ENCODE data around the gene TTC9B.
A peak's percentile ranks its signal among the peaks of the same experiment; 100 is the strongest.

The TTC9B gene

GRCh38 chr19:40191836-40192646 is 26.1 kb downstream of the TTC9B start:
- no peak for TF ChIP-seq GABPA (IDR thresholded peaks at IDR 0.05; ENCODE audit: low read depth)
- DNase-seq (ENCODE audit: low read depth in 1 of 2, low spot score in 1 of 2), result peak in 1 of 2 experiments; percentile 24
- H3K27ac ChIP-seq (replicated peaks), result no peak overlapping the region

GRCh38 chr19:40190891-40191835 is 27.0 kb downstream of the TTC9B start, which contains the start of gene MAP3K10:
Gene MAP3K10, plus strand, starts transcription at chr19:40191426. Its CDS starts 606 bp downstream, at chr19:40192032.
- Histone ChIP-seq H3K27ac (replicated peaks) (no peak within 1 kb of the TSS), H3K4me3 (replicated peaks; ENCODE audit: insufficient read depth, low read length) (peak within 1 kb of the TSS; percentile 94), H3K27me3 (ENCODE audit: insufficient read depth, poor library complexity, severe bottlenecking) (no peaks in the 10 kb centered on the region)
- no peak for TF ChIP-seq SPI1 (IDR thresholded peaks at IDR 0.05; ENCODE audit: borderline replicate concordance, low read depth)
- peak; percentile 20 to 38 for DNase-seq (ENCODE audit: low read depth in 1 of 2, low spot score in 1 of 2)

More at GRCh38 chr19:40191836-40192646, 26.1 kb downstream of the TTC9B start:
- Histone ChIP-seq H3K27me3 (ENCODE audit: insufficient read depth, poor library complexity, severe bottlenecking) (no peaks in the 10 kb centered on the region), H3K4me3 (replicated peaks; ENCODE audit: insufficient read depth, low read length) (peak overlapping the region; percentile 94)

DNA sequence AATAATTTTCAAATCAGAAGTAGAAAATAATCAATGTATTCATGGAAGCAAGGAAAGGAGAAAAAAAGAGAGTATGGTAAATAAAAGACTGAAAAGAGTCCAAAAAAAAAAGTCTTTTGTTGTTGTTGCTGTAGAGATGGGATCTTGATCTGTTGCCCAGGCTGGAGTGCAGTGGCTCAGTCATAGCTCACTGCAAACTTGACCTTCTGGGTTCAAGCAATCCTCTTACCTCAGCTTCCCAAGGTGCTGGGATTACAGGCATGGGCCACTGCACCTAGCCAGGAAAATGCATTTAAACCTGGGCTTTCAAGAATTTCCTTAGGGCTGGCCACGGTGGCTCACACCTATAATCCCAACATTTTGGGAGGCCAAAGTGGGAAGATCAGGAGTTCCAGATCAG is 33.9 kb downstream of the TTC9B start:
- H3K27ac ChIP-seq (replicated peaks), result no peak overlapping the region
- no peak for DNase-seq (ENCODE audit: low read depth in 1 of 2, low spot score in 1 of 2)
- TF ChIP-seq POLR2AphosphoS5 (IDR thresholded peaks at IDR 0.05; ENCODE audit: low read depth), result no peak
- TF ChIP-seq, protein P1, sequence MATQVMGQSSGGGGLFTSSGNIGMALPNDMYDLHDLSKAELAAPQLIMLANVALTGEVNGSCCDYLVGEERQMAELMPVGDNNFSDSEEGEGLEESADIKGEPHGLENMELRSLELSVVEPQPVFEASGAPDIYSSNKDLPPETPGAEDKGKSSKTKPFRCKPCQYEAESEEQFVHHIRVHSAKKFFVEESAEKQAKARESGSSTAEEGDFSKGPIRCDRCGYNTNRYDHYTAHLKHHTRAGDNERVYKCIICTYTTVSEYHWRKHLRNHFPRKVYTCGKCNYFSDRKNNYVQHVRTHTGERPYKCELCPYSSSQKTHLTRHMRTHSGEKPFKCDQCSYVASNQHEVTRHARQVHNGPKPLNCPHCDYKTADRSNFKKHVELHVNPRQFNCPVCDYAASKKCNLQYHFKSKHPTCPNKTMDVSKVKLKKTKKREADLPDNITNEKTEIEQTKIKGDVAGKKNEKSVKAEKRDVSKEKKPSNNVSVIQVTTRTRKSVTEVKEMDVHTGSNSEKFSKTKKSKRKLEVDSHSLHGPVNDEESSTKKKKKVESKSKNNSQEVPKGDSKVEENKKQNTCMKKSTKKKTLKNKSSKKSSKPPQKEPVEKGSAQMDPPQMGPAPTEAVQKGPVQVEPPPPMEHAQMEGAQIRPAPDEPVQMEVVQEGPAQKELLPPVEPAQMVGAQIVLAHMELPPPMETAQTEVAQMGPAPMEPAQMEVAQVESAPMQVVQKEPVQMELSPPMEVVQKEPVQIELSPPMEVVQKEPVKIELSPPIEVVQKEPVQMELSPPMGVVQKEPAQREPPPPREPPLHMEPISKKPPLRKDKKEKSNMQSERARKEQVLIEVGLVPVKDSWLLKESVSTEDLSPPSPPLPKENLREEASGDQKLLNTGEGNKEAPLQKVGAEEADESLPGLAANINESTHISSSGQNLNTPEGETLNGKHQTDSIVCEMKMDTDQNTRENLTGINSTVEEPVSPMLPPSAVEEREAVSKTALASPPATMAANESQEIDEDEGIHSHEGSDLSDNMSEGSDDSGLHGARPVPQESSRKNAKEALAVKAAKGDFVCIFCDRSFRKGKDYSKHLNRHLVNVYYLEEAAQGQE (IDR thresholded peaks at IDR 0.05; ENCODE audit: insufficient replicate concordance, low read depth), result no peak
- no peak for TF ChIP-seq SPI1 (IDR thresholded peaks at IDR 0.05; ENCODE audit: borderline replicate concordance, low read depth)
- no peak for TF ChIP-seq GABPA (IDR thresholded peaks at IDR 0.05; ENCODE audit: low read depth)
- TF ChIP-seq, protein P2, sequence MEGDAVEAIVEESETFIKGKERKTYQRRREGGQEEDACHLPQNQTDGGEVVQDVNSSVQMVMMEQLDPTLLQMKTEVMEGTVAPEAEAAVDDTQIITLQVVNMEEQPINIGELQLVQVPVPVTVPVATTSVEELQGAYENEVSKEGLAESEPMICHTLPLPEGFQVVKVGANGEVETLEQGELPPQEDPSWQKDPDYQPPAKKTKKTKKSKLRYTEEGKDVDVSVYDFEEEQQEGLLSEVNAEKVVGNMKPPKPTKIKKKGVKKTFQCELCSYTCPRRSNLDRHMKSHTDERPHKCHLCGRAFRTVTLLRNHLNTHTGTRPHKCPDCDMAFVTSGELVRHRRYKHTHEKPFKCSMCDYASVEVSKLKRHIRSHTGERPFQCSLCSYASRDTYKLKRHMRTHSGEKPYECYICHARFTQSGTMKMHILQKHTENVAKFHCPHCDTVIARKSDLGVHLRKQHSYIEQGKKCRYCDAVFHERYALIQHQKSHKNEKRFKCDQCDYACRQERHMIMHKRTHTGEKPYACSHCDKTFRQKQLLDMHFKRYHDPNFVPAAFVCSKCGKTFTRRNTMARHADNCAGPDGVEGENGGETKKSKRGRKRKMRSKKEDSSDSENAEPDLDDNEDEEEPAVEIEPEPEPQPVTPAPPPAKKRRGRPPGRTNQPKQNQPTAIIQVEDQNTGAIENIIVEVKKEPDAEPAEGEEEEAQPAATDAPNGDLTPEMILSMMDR (IDR thresholded peaks at IDR 0.05; ENCODE audit: insufficient read depth, low read length), result no peak

GRCh38 chr19:40178756-40179155 is 39.4 kb downstream of the TTC9B start:
- no peak overlapping the region for H3K27ac ChIP-seq (replicated peaks)
- no peak for DNase-seq (ENCODE audit: low read depth in 1 of 2, low spot score in 1 of 2)
- no peak for TF ChIP-seq SPI1 (IDR thresholded peaks at IDR 0.05; ENCODE audit: borderline replicate concordance, low read depth)
- TF ChIP-seq, protein P1 (IDR thresholded peaks at IDR 0.05; ENCODE audit: insufficient replicate concordance, low read depth), result no peak
- TF ChIP-seq, protein P2 (IDR thresholded peaks at IDR 0.05; ENCODE audit: insufficient read depth, low read length), result no peak
- no peak for TF ChIP-seq GABPA (IDR thresholded peaks at IDR 0.05; ENCODE audit: low read depth)
- no peak for TF ChIP-seq POLR2AphosphoS5 (IDR thresholded peaks at IDR 0.05; ENCODE audit: low read depth)
- no peak overlapping the region for H3K4me3 ChIP-seq (replicated peaks; ENCODE audit: insufficient read depth, low read length)
- H3K27me3 ChIP-seq (ENCODE audit: insufficient read depth, poor library complexity, severe bottlenecking), result peaks cover 2% of the 10 kb centered on the region

More for the DNA sequence above, 33.9 kb downstream of the TTC9B start:
- H3K27me3 ChIP-seq (ENCODE audit: insufficient read depth, poor library complexity, severe bottlenecking), result peaks cover 2% of the 10 kb centered on the region
- H3K4me3 ChIP-seq (replicated peaks; ENCODE audit: insufficient read depth, low read length), result no peak overlapping the region
